ENCODE data around the gene C18orf63.

- TF ChIP-seq SUZ12 (IDR thresholded peaks at IDR 0.05; ENCODE audit: extremely low read depth, insufficient read depth, insufficient read length): no peak
- TF ChIP-seq ZNF274 (IDR thresholded peaks at IDR 0.05; ENCODE audit: low read depth, low read length): no peak
- no peak for TF ChIP-seq YY1 (IDR thresholded peaks at IDR 0.05; ENCODE audit: insufficient read depth, insufficient read length)
Measured at GRCh38 chr18:74389171-74389927, 73.7 kb downstream of the C18orf63 start.
